HEK293T (cell line): ENCODE results near the gene HCFC2.

ENCODE experiments used
- BHLHE40 ChIP-seq: fragments of 450-650 bp; IDR thresholded peaks from 2 replicates; pipeline ENCODE4 v1.6.1; 2016; ENCODE audit warnings: mild to moderate bottlenecking, moderate library complexity, borderline replicate concordance
- SP1 ChIP-seq: fragments of 450-650 bp; IDR thresholded peaks from 2 replicates; pipeline ENCODE4 v1.6.1; 2017

GRCh38 chr12:104137001-104137901, 72.9 kb downstream of the HCFC2 start:
- TF ChIP-seq SP1, result no peak
- TF ChIP-seq BHLHE40, result no peak
